GM21737 (cell line): Measurements from ENCODE around the gene CD9.
"Not testable (repeated sequence)": the region's sequence is repeated elsewhere in the genome, so short reads cannot be mapped to it uniquely, and the experiment has no call there.

Experiments
- ATAC-seq: cut with Tn5 transposase; IDR thresholded peaks from one replicate; pipeline ENCODE4 v1.9.1; 2021; ENCODE audit warnings: mild to moderate bottlenecking, moderate library complexity; ENCODE audit not compliant: unreplicated experiment

CD9 gene

DNA sequence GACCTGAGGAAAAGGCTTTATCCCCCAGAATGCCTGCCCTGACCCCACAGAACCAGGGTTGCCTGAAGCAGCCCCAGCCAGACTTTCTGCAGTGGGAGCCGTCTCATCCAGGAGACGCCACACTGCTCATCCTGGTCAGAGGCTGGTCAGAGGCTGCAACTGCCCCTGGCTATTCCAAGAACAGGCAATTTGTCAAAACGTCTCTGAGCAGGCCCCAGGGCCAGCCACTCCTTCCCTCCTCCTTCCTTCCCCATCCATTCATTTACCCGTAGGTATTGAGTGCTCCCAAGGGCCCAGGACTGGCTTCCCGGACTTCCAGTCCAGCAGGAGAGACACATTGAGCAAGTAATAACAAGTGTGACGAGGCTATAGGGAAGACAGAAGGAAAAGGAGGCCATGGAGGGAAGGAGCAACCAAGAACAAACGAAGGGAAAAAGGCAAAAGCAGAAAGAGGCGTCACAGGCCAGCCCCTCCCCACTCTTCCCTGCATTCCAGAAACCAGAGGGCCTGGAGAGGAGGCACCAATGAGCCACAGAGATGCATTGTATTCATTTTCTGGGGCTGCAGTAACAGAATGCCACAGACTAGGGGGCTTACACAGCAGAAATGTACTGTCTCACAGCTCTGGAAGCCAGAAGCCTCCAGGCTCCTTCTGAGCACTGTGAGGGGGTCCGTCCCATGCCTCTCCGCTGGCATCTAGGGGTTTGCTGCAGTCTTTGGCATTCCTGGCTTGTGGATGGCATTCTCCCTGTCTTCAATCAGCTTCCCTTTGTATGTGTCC lies 21.0 kb upstream of the CD9 start:
- ATAC-seq, result no peak

DNA sequence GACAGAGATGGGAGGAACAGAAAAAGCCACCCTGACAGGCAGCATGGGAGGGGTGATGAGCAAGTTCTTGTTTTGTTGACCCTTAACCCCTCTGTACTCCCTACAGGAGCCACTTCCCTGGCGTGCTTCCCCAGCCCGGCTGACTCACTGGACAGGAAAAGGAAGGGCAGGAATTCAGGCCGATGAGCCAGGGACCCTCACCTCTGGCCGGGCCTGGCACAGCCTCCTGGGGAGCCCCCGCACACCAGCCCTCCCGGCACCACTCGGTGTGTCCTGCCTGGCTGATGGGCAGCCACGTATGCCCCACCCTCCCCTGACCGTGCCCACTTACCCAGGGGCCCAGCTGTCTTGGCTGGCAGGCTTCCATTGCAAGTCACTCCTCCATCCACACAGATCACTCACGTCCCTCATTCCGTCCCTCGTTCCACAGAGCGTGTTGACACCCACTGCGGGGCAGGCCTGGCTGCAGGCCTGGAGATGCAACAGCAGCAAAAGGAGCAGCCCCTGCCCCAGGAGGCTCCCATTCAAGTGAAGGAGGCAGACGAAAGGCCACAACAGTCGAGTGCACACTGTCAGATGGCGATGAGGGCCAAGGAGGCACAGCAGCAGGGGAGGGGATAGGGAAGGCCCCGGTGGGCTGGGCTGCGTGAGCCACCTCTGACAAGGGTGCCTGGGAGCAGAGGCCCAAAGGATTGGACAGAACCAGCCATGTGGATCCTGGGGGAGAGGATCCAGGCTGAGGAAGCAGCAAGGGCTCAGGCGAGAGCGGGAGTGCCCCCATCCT lies 19.7 kb upstream of the CD9 start:
- ATAC-seq, result no peak

DNA sequence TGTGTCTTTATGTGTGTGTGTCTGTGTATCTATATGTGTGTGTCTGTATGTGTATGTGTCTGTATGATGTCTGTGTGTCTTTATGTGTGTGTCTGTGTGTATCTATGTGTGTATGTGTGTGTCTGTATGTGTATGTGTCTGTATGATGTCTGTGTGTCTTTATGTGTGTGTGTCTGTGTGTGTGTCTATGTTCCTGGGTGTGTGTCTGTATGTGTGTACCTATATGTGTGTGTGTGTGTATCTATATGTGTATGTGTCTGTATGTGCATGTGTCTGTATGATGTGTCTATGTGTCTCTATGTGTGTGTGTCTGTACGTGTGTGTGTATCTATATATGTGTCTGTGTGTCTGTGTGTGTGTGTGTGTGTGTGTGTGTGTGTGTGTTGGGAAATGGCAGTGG lies 19.0 kb upstream of the CD9 start:
- no peak for ATAC-seq

DNA sequence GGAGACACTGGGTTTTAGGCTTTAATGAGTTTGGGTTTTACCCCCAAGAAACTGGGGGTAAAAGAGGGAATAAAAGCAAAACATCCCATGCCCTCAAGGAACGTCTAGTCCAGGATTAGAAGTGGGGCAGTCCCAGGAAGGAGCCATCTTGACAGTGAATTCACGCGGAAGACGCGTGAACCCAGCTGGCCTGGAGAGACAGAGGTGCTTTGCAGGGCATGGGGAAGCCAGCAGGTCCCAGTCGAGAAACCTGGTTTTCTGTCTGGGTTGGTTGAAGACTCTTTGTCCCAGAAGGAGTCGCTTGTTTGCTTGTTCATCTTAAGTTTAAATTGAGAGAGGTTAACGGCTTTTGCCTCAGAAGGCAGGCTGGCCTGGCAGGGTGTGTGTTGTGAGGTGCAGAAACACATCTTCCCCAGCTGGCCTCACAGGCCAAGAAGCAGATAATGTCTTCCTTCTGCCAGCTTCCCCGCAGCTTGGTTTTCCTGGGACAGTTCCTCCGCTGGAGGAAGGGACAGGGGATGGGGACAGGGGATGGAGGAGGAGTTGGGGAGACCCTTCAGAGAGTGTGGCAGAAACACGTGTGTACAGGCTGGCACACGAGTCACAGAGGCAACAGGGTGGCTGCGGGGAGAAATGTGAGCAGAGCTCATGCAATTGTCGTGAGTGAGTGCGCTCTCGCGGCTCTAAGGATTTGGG lies 18.5 kb upstream of the CD9 start:
- ATAC-seq, result no peak

DNA sequence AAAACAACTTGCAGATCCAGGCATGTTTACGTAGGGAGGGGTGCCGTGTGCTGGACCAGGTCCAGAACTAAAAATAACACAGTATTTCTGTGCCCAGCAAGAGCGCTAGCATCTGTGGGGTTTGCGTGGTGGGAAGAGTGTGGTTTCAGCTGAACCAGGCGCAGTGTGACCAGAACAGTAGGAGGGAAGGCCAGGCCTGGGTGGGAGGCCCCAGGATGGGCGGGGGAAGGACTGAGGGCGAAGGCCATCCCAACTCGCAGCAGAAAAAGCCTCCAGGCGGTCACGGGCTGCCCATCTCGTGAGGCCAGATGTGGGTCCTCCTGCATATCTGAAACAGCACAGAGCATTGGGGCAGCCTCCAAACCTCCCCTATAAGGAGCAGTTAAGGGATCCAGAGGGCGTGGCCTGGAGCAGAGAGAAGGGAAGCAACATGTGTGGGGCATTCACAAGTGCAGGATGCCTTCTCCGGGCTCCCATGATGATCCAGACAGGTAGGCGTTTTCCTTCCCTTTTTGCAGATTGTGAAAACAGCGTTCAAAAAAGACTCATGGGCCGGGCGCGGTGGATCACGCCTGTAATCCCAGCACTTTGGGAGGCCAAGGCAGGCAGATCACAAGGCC lies 17.8 kb upstream of the CD9 start:
- no peak for ATAC-seq

DNA sequence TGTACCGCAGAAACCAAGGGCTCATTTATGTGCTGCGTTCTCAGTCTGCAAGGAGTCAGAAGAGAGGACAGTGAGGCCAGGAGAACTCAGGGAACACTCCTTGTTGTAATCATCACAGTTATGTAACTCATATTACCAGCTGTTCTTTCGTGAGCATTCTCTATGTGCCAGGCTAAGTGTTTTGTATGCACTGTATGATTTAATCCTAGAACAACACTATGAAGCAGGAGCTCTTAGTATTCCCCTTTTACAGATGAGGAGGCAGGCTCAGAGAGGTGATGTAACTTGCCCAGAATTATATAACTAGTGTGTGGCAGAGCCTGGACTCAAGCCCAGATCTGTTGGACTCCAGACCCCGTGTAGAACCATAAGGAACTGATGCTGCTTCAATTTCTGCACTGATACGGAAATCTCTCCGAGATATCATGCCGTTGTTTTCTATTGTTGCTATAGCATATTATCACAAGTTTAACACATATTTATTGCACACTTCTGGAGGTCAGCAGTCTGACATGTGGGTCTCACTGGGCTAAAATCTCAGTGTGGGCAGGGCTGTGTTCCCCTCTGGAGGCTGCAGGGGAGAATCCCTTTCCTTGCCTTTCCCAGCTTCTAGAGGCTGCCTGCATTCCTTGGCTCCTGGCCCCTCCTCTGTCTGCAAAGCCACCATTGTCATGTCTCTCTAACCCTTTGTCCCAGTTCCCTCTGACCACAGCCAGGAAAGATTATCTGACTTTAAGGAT lies 16.3 kb upstream of the CD9 start:
- ATAC-seq, result no peak

DNA sequence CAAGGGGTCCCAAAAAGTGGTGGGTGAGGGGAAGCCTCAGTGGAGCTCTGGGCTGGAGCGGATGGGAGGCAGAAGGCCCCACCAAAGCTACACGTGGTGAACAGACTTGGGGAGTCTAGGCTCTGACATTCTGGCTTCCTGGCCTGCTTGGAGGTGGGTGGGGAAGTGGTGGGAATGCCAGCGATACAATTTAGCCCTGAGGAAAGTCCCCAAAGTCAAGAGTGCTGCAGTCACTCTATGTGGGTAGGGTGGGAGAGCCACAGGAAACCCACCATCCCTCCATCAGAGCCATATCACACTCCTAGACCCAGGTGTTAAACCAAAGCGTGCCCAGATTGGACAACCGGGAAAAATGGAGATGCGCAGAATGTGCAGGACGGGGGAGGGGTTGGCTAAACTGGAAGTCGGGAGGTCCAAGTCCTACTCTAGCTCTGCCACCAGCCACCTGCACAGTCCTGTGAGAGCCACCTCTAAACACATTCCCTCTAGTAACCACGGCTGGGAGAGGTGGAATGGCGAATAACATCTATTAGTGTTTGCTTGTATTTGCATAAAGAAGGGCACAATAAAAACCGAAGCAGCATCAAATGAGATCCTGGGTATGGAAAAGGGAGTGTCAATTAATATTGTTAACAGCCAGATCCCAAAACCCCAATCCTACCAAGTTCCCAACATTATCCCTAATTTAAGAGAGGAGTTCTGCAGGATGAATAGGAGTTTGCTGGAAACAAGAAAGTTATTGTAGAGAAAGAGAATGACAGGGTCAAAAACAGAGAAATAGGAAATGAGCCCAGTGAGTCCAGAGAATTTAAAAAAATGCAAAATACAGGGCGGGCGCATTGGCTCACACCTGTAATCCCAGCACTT lies 14.0 kb upstream of the CD9 start:
- no peak for ATAC-seq

DNA sequence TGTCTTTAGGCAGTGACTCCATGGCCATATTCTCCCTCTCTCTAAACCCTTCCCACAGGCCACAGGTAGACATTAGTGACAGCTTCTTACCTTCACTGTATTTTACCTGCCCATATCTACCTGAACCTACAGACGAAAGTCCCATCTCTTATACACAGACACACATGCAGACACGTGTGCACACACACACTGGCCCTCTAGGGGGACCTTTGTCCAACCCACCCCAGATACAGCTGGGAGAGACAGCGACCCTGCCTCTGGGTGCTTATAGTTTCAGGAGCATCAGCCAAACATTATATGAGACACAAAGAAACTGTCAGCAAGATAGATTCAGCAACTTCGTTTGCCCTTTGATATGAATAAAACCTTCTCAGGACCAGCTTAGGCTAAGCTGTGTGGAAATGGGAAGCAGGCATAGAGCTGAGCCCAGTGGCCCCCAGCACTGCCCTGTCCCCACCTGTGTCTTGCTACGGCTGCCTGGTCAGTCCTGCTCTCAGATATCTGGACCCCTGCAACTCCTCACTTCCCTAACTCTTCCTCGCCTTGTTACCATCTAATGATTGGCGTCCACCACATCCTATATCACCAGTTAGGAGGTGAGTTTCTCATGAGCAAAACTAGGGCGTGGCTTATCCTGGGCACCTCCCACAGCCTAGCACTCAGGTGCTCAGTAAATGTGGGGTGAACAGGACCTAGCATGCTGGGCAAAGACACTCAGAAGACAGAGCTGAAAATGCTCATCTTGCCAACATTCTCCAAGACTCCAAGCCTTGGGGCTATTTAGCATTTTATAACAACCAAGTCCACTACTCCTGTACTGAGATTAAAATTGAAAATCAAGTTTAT lies 12.0 kb upstream of the CD9 start:
- ATAC-seq, result no peak

DNA sequence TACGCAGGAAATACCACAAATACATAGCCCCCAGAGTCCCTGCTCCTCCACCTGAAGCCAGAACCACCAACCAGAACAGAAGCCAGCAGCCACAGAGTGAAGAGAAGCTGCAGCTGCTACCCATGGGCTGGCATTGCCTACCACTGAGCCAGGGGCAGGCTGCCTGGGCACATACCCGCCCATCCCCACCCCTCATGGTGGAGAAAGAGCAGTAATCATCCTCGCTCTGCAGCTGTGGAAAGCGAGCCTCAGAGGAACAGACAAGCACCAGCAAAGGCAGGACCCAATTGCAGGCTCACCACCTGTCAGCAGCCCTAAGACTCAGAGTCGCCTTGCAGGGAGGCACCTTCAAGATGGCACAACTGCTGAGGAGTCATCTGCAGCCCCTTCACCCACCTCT lies 11.2 kb upstream of the CD9 start:
- no peak for ATAC-seq

DNA sequence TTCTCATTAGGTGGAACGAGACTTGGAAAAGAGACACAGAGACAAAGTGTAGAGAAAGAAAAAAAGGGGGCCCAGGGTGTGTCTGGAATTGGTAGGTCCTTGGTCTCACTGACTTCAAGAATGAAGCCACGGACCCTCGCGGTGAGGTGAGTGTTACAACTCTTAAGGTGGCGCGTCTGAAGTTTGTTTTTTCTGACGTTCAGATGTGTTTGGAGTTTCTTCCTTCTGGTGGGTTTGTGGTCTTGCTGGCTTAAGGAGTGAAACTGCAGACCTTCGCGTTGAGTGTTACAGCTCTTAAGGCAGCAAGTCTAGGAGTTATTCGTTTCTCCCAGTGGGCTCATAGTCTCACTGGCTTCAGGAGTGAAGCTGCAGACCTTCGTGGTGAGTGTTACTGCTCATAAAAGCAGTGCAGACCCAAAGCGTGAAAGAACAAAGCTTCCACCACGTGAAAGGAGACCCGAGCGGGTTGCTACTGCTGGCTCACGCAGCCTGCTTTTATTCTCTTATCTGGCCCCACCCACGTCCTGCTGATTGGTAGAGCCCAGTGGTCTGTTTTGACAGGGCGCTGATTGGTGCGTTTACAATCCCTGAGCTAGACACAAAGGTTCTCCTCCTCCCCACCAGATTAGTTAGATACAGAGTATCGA lies 10.1 kb upstream of the CD9 start:
- not testable (repeated sequence) for ATAC-seq

DNA sequence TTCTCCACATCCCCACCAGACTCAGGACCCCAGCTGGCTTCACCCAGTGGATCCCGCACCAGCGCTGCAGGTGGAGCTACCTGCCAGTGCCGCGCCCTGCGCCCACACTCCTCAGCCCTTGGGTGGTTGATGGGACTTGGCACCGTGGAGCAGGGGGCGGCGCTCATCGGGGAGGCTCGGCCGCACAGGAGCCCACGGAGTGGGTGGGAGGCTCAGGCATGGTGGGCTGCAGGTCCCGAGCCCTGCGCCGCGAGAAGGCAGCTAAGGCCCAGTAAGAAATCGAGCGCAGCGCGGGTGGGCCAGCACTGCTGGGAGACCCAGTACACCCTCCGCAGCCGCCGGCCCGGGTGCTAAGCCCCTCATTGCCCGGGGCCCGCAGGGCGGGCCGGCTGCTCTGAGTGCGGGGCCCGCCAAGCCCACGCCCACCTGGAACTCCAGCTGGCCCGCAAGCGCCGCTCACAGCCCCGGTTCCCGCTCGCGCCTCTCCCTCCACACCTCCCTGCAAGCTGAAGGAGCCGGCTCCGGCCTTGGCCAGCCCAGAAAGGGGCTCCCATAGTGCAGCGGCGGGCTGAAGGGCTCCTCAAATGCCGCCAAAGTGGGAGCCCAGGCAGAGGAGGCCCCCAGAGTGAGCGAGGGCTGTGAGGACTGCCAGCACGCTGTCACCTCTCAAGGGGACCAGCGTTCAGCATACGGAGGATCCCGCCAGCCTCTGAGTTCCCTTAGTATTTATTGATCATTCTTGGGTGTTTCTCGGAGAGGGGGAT lies 9.3 kb upstream of the CD9 start:
- ATAC-seq, result not testable (repeated sequence)

DNA sequence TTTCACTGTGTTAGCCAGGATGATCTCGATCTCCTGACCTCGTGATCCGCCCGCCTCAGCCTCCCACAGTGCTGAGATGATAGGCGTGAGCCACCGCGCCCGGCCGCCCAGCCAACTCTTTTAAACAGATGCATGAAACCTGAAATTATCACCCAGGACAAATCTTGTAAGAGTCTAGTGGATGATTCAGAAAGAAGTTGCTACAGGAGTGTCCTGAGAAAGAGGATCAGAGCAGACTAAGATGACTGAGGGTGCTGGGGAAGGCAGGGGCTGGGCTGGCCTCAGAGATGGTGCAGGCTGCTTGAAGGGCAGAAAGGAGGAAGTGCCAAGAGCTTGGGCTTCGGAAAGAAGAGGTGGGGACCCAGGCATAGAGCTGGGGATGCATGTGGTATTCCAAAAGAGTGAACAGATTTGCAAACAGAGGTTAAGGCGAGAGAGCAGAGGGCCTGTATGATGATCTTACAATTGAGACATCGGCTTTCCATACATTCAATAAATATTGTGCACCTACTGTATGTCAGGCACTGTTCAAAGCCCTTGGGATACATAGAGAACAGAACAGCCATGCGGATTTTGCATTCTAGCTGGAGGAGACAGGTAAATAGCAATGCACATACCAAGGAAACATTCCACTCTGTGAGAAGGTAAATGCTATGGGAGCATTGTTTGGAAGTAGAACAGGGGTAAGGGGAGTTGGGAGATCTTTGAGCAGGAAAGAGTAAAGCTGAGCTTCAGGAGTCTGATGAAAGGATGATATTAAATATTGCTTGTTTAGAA lies 7.4 kb upstream of the CD9 start:
- no peak for ATAC-seq

DNA sequence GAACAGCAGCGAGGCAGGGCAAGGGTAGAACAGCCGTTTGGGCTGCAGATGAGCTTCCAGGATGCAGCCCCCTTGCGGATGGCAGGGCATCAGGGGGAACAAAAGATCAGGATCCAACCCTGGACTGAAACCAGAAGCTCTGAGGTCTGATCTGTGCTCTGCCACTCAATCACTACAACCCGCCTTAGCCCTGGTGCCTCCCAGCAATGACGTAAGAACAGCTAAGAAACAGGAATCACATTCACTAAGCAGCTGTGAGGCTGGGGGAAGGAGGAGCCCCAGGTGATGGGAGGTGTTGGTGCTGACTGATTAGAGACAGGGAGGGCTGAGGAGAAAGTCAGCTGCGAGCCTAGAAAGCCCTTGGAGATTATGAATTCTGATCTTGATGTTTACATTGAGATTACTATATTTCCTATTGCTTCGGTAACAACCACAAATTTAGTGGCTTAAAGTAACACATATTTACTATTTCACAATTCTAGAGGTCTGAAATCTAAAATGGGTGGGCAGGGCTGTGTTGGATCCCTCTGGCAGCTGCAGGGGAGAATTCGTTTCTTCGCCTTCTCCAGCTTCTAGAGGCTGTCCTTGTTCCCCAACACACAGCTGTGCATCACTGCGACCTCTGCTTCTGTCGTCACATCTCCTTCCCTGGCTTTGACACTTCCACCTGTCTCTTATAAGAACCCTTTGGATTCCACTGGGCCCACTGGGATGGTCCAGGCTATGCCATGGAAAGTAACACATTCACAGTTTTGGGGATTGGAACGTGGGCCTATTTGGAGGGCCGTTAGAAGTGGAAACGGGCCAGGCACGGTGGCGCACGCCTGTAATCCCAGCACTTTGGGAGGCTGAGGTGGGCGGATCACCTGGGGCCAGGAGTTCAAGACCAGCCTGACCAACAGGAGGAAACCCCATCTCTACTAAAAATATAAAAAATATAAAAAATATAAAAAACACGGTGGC lies 6.1 kb upstream of the CD9 start:
- no peak for ATAC-seq

DNA sequence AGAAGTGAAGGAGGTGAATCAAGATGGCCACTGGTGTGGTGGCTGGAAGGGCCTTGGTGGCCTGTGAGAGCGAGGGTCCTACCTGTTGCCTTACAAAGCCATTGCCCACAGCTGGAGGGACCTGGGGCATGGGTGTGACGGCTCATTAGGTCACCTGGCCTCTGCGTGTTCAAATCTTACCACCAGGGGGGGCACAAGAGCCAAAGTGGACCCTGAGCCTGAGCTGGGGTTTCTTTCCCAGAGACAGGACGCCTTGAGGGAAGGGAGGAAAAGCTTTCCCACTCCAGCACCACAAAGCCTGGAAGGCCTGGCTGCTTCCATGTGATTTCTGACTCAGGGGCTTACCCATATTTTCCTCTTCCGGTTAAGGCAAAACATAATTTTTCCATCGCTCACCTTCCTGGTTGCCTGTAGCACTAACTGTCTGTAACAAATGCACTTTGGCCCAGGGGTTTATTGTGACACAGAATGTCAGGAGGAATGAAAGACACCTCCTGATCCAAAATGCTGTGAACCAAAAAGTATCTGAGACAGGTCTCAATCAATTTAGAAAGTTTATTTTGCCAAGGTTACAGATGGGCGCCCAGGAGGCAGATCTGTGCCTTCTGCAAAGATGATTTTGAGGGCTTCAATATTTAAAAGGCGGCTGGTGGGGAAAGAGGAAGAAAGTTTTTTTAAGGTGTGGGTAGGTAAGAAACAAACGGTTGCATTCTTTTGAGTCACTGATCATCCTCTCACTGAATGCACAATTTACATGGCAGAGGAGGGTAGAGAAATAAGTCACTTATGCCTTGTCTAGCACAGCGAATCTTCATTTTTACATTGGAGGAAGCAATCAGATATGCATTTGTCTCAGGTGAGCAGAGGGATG lies 4.3 kb upstream of the CD9 start:
- no peak for ATAC-seq

DNA sequence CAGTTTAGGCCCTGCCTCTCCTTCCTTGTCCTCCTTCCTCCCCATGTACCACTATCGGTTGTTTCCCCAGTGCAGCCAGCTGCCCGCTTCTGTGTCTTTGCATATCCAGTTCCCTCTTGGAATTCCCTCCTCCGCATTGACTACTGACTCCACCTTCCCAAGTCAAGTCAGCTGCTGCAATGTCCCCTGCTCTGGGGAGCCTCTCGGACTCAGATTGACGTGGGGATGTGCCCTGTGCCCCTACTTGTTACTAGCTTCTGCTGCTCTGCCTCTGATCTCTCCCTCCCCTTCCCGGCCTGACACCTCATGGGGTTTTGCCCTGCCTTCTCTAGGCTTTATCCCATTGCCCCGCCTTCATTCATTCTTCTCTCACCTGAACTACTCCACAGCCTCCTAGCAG lies 2.1 kb upstream of the CD9 start:
- no peak for ATAC-seq
